Measurements from ENCODE around the gene CIBAR2.

Gene CIBAR2

GRCh38 chr16:85107532-85107931 lies 4.7 kb downstream of the CIBAR2 start:
- Histone ChIP-seq H3K4me3 (ENCODE audit: low read depth, low read length) (no peak overlapping the region), H2AFZ (no peak overlapping the region), H3K27ac (no peak overlapping the region), H3K9ac (no peak overlapping the region), H3K27me3 (ENCODE audit: control insufficient read depth, insufficient read depth, low read length) (no peaks in the 10 kb centered on the region), H3K9me3 (ENCODE audit: control insufficient read depth, low read length) (no peaks in the 10 kb centered on the region), H3K4me1 (no peaks in the 10 kb centered on the region), H3K79me2 (no peaks in the 10 kb centered on the region), H3K4me2 (ENCODE audit: low read length) (no peak overlapping the region), H3K36me3 (ENCODE audit: control insufficient read depth, insufficient read depth, low read length) (no peaks in the 10 kb centered on the region)
- TF ChIP-seq, protein P1, sequence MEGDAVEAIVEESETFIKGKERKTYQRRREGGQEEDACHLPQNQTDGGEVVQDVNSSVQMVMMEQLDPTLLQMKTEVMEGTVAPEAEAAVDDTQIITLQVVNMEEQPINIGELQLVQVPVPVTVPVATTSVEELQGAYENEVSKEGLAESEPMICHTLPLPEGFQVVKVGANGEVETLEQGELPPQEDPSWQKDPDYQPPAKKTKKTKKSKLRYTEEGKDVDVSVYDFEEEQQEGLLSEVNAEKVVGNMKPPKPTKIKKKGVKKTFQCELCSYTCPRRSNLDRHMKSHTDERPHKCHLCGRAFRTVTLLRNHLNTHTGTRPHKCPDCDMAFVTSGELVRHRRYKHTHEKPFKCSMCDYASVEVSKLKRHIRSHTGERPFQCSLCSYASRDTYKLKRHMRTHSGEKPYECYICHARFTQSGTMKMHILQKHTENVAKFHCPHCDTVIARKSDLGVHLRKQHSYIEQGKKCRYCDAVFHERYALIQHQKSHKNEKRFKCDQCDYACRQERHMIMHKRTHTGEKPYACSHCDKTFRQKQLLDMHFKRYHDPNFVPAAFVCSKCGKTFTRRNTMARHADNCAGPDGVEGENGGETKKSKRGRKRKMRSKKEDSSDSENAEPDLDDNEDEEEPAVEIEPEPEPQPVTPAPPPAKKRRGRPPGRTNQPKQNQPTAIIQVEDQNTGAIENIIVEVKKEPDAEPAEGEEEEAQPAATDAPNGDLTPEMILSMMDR (IDR thresholded peaks at IDR 0.05) = no peak

DNA sequence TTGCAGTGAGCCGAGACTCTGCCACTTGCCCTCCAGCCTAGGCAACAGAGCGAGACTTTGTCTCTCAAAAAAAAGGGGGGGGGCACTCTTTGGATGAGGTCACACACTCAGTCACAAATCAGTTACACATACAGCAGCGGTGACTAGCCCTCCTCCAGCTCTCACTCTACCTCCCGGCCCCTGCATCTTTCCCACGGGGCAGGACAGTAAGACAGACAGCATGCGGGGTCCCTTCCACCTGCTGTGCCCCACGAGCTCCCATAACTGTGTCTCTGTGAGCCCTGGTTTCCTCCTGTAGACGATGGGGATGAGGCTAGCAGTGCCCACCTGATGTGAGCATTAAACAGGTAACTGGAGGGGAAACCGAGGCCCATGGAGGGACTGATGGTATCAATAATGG lies 5.2 kb downstream of the CIBAR2 start:
- Histone ChIP-seq H3K27me3 (ENCODE audit: control insufficient read depth, insufficient read depth, low read length) (no peaks in the 10 kb centered on the region), H3K4me2 (ENCODE audit: low read length) (no peak overlapping the region), H3K4me3 (ENCODE audit: low read depth, low read length) (no peak overlapping the region), H3K4me1 (no peaks in the 10 kb centered on the region), H3K9ac (no peak overlapping the region), H3K79me2 (no peaks in the 10 kb centered on the region), H3K9me3 (ENCODE audit: control insufficient read depth, low read length) (no peaks in the 10 kb centered on the region), H2AFZ (no peak overlapping the region), H3K27ac (no peak overlapping the region), H3K36me3 (ENCODE audit: control insufficient read depth, insufficient read depth, low read length) (no peaks in the 10 kb centered on the region)
- TF ChIP-seq, protein P1 (IDR thresholded peaks at IDR 0.05) = no peak

DNA sequence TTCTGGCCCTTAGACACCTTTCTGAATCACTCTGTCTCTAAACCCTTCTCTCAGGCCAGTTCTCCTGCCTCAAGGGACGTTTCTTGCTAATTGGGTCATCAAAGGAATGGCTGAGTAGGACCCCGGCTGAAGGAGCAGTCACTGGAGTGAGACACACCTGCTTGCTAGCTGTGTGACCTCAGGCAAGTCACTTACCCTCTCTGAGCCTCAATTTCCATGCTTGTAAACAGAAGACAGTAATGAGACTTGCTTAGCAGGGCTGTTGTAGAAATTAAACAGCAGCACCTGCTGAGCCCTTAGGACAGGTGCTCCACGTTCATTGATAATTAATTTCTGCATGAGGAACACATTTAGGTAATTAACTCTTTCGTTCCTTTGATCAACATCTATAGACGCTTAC lies 6.8 kb downstream of the CIBAR2 start:
- H3K4me2 ChIP-seq (ENCODE audit: low read length) = no peak overlapping the region
- no peak overlapping the region for H3K4me3 ChIP-seq (ENCODE audit: low read depth, low read length)
- TF ChIP-seq, protein P1 (IDR thresholded peaks at IDR 0.05) = no peak
- no peak overlapping the region for H3K27ac ChIP-seq
- no peaks in the 10 kb centered on the region for H3K4me1 ChIP-seq
- no peak overlapping the region for H3K9ac ChIP-seq
- no peaks in the 10 kb centered on the region for H3K27me3 ChIP-seq (ENCODE audit: control insufficient read depth, insufficient read depth, low read length)
- H3K36me3 ChIP-seq (ENCODE audit: control insufficient read depth, insufficient read depth, low read length) = no peaks in the 10 kb centered on the region
- no peaks in the 10 kb centered on the region for H3K79me2 ChIP-seq
- no peaks in the 10 kb centered on the region for H3K9me3 ChIP-seq (ENCODE audit: control insufficient read depth, low read length)
- no peak overlapping the region for H2AFZ ChIP-seq

DNA sequence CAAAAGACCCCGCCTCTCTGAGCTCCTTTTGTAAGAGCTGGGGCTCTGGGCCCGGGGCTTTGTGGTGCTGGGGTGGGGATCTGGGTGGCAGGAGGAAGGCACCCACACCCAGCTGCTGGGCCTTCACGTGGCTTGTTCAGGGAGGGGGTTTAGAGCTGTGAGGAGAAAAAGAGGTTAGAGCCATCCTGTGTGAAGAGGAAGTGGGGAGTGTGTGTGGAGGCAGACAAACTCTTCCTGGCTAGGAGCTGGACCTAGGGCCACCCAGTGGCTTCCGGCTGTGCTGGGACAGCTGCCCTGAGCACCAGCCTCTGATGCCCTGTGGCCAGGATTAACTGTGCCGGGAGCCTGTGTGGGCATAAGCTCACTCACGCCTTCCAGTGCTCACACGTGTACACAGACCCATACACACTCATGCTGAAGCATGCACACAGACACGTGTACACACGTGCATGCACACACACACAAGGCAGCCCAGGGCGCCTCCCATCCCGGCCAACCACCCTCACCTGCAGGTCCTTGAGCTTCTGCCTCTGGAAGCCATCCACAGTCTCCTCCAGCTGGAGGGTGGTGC lies 7.4 kb downstream of the CIBAR2 start:
- H3K27me3 ChIP-seq (ENCODE audit: control insufficient read depth, insufficient read depth, low read length) = no peaks in the 10 kb centered on the region
- no peak overlapping the region for H3K27ac ChIP-seq
- H3K4me3 ChIP-seq (ENCODE audit: low read depth, low read length) = no peak overlapping the region
- H3K36me3 ChIP-seq (ENCODE audit: control insufficient read depth, insufficient read depth, low read length) = no peaks in the 10 kb centered on the region
- no peak overlapping the region for H3K4me2 ChIP-seq (ENCODE audit: low read length)
- no peaks in the 10 kb centered on the region for H3K9me3 ChIP-seq (ENCODE audit: control insufficient read depth, low read length)
- no peak overlapping the region for H3K9ac ChIP-seq
- TF ChIP-seq, protein P1 (IDR thresholded peaks at IDR 0.05) = no peak
- H3K79me2 ChIP-seq = no peaks in the 10 kb centered on the region
- no peaks in the 10 kb centered on the region for H3K4me1 ChIP-seq
- no peak overlapping the region for H2AFZ ChIP-seq

- TF ChIP-seq, protein P1 (IDR thresholded peaks at IDR 0.05) = no peak
- no peak overlapping the region for H3K4me2 ChIP-seq (ENCODE audit: low read length)
- no peak overlapping the region for H3K27ac ChIP-seq
- H2AFZ ChIP-seq = no peak overlapping the region
- H3K9me3 ChIP-seq (ENCODE audit: control insufficient read depth, low read length) = no peaks in the 10 kb centered on the region
- H3K4me3 ChIP-seq (ENCODE audit: low read depth, low read length) = no peak overlapping the region
- H3K36me3 ChIP-seq (ENCODE audit: control insufficient read depth, insufficient read depth, low read length) = no peaks in the 10 kb centered on the region
- no peak overlapping the region for H3K9ac ChIP-seq
- no peaks in the 10 kb centered on the region for H3K27me3 ChIP-seq (ENCODE audit: control insufficient read depth, insufficient read depth, low read length)
- H3K4me1 ChIP-seq = no peaks in the 10 kb centered on the region
- H3K79me2 ChIP-seq = no peaks in the 10 kb centered on the region
Measured at GRCh38 chr16:85104147-85104546, 8.1 kb downstream of the CIBAR2 start.
